Skeletal muscle satellite cell (primary cell): ENCODE results near the gene PRSS2.
A peak's percentile ranks its signal among the peaks of the same experiment; 100 is the strongest.

Experiments
- H3K27me3 ChIP-seq: 2 replicates; pipeline ENCODE4 v1.7.0; 2013; ENCODE audit warnings: low read length; ENCODE audit not compliant: control insufficient read depth, insufficient read depth
- H3K36me3 ChIP-seq: 2 replicates; pipeline ENCODE4 v1.7.0; 2013; ENCODE audit warnings: mild to moderate bottlenecking, control low read depth, low read length; ENCODE audit not compliant: insufficient read depth
- H3K4me1 ChIP-seq: 2 replicates; pipeline ENCODE4 v1.7.0; 2013; ENCODE audit warnings: low read length; ENCODE audit not compliant: control insufficient read depth, insufficient read depth
- H3K4me2 ChIP-seq: 2 replicates; pipeline ENCODE4 v1.7.0; 2013; ENCODE audit warnings: mild to moderate bottlenecking, low read length
- H3K4me3 ChIP-seq: 2 replicates; pipeline ENCODE4 v1.7.0; 2013; ENCODE audit warnings: low read length
- H3K9ac ChIP-seq: 2 replicates; pipeline ENCODE4 v1.7.0; 2013; ENCODE audit warnings: mild to moderate bottlenecking, low read depth, low read length, moderate library complexity
- H3K9me3 ChIP-seq: replicated peaks from 2 replicates; pipeline ENCODE4 v1.7.0; 2013; ENCODE audit warnings: mild to moderate bottlenecking, control low read depth, low read length

PRSS2 gene

GRCh38 chr7:142797391-142798377, 26.9 kb downstream of the PRSS2 start:
- Histone ChIP-seq H3K4me2 (peak overlapping the region; percentile 78), H3K4me1 (peaks cover 18% of the 10 kb centered on the region), H3K4me3 (peak overlapping the region; percentile 69), H3K9ac (peak overlapping the region; percentile 54), H3K27me3 (peaks cover 65% of the 10 kb centered on the region), H3K9me3 (no peaks in the 10 kb centered on the region), H3K36me3 (peaks cover 5% of the 10 kb centered on the region)

- Histone ChIP-seq H3K4me1 (peaks cover 18% of the 10 kb centered on the region), H3K9me3 (no peaks in the 10 kb centered on the region), H3K27me3 (peaks cover 54% of the 10 kb centered on the region), H3K36me3 (peaks cover 5% of the 10 kb centered on the region), H3K4me2 (peak overlapping the region; percentile 78), H3K4me3 (no peak overlapping the region), H3K9ac (no peak overlapping the region)
Observed at GRCh38 chr7:142798451-142799436, 28.0 kb downstream of the PRSS2 start.

DNA sequence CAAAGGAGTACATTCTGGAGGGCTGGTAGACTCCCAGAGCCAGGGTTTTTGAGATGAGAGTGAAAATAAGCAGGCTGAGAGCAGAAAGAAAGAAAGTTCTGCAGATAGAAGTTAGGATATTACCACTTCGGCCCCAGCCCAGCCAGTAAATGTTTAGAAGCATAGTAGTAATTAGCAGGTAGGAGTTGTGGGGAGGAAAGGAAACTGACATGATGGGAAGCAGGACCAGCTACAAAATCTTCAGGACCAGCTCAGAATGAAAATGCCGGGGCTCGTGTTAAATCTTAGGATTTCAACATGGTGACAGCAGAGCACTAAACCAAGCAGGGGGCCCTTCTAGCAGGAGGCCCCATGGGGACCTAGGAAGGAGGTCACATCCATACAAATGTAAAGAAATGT, 28.7 kb downstream of the PRSS2 start:
- Histone ChIP-seq H3K27me3 (peaks cover 47% of the 10 kb centered on the region), H3K9ac (no peak overlapping the region)

DNA sequence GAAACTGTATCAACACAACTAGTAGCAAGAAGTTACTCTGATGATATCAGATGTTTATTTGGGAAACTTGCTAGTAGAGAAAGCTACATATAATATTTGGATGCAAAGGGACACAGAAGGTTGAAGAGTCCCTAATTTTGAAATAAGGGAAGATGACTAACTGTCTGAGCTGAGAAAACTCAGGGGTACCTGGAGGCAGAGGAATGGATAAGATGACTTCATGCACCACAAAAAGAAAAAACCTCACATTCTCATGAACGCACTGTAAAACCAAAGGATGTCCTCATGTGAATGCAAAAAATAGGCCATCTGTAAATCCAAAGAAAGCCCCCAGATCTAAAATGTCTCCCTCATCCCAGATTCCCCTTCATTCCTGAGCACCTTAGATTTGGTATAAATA, 29.3 kb downstream of the PRSS2 start:
- Histone ChIP-seq H3K4me3 (no peak overlapping the region), H3K9ac (no peak overlapping the region), H3K27me3 (peaks cover 41% of the 10 kb centered on the region), H3K4me1 (peaks cover 18% of the 10 kb centered on the region), H3K4me2 (no peak overlapping the region), H3K9me3 (no peaks in the 10 kb centered on the region), H3K36me3 (peaks cover 5% of the 10 kb centered on the region)

More for the DNA sequence above, 28.7 kb downstream of the PRSS2 start:
- H3K9me3 ChIP-seq = no peaks in the 10 kb centered on the region
- H3K4me3 ChIP-seq = no peak overlapping the region
- H3K4me2 ChIP-seq = no peak overlapping the region
- peaks cover 5% of the 10 kb centered on the region for H3K36me3 ChIP-seq
- peaks cover 18% of the 10 kb centered on the region for H3K4me1 ChIP-seq

GRCh38 chr7:142800699-142801260, 30.0 kb downstream of the PRSS2 start:
- H3K36me3 ChIP-seq = peaks cover 5% of the 10 kb centered on the region
- peaks cover 18% of the 10 kb centered on the region for H3K4me1 ChIP-seq
- no peaks in the 10 kb centered on the region for H3K9me3 ChIP-seq
- H3K27me3 ChIP-seq = peaks cover 34% of the 10 kb centered on the region
- H3K4me3 ChIP-seq = no peak overlapping the region
- no peak overlapping the region for H3K4me2 ChIP-seq
- H3K9ac ChIP-seq = no peak overlapping the region

DNA sequence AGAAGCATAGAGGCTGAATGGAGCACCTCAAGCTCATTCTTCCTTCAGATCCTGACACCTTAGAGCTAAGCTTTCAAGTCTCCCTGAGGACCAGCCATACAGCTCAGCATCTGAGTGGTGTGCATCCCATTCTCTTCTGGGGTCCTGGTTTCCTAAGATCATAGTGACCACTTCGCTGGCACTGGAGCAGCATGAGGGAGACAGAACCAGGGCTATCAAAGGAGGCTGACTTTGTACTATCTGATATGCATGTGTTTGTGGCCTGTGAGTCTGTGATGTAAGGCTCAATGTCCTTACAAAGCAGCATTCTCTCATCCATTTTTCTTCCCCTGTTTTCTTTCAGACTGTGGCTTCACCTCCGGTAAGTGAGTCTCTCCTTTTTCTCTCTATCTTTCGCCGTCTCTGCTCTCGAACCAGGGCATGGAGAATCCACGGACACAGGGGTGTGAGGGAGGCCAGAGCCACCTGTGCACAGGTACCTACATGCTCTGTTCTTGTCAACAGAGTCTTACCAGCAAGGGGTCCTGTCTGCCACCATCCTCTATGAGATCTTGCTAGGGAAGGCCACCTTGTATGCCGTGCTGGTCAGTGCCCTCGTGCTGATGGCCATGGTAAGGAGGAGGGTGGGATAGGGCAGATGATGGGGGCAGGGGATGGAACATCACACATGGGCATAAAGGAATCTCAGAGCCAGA, 31.0 kb downstream of the PRSS2 start:
- Histone ChIP-seq H3K27me3 (peaks cover 25% of the 10 kb centered on the region), H3K36me3 (peaks cover 5% of the 10 kb centered on the region), H3K9ac (no peak overlapping the region), H3K4me3 (no peak overlapping the region), H3K4me2 (no peak overlapping the region), H3K4me1 (peaks cover 16% of the 10 kb centered on the region), H3K9me3 (no peaks in the 10 kb centered on the region)

- Histone ChIP-seq H3K27me3 (peaks cover 19% of the 10 kb centered on the region), H3K36me3 (peaks cover 5% of the 10 kb centered on the region), H3K4me2 (no peak overlapping the region), H3K9me3 (no peaks in the 10 kb centered on the region), H3K4me1 (peaks cover 14% of the 10 kb centered on the region), H3K9ac (no peak overlapping the region), H3K4me3 (no peak overlapping the region)
Observed at GRCh38 chr7:142802301-142802700, 31.5 kb downstream of the PRSS2 start.

DNA sequence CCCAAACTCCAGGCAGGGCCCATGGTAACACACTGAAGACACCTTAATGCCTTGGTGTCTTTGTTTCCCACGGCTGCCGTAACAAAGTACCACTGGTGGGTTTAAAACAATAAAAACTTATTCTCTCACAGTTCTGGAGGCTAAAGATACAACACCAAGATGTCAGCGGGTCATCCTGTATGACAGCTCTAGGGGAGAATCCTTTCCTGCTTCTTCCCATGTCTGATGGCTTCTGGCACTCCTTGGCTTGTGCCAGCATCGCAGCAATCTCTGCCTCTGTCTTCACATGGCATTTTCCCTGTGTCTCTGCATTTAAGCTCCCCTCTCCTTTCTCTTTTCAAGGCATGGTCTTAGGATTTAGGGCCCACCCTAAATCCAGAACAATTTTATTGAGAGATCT, 33.1 kb downstream of the PRSS2 start:
- H3K4me2 ChIP-seq = no peak overlapping the region
- H3K4me3 ChIP-seq = no peak overlapping the region
- no peak overlapping the region for H3K9ac ChIP-seq
- peaks cover 3% of the 10 kb centered on the region for H3K27me3 ChIP-seq
- no peaks in the 10 kb centered on the region for H3K9me3 ChIP-seq
- H3K4me1 ChIP-seq = peaks cover 21% of the 10 kb centered on the region
- H3K36me3 ChIP-seq = peaks cover 5% of the 10 kb centered on the region

DNA sequence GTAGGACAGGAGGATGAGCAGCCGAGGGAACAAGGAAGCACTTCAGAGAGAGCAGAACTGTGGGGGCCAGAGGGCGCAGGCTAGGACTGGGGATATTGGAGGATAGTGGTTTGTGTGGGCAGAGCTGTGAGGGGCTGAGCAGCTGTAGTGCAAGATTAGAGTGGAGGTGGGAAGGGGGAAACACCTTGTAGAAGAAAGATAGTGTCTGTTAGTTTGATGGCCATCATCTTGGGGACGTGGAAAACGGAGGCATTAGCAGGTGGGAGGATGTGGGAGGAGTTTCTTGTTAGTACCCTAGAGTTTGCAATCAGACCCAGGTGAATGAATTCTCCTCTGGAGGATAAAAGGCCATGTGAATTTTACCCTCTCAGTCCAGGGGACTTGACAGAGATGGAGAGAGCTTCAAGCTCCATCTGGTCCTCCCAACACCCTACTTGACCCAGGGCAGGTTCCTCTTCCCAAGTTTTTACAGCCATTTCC, 34.0 kb downstream of the PRSS2 start:
- no peak overlapping the region for H3K4me3 ChIP-seq
- no peak overlapping the region for H3K4me2 ChIP-seq
- H3K4me1 ChIP-seq = peaks cover 30% of the 10 kb centered on the region
- no peak overlapping the region for H3K9ac ChIP-seq
- no peaks in the 10 kb centered on the region for H3K27me3 ChIP-seq
- H3K36me3 ChIP-seq = peaks cover 5% of the 10 kb centered on the region
- no peaks in the 10 kb centered on the region for H3K9me3 ChIP-seq

DNA sequence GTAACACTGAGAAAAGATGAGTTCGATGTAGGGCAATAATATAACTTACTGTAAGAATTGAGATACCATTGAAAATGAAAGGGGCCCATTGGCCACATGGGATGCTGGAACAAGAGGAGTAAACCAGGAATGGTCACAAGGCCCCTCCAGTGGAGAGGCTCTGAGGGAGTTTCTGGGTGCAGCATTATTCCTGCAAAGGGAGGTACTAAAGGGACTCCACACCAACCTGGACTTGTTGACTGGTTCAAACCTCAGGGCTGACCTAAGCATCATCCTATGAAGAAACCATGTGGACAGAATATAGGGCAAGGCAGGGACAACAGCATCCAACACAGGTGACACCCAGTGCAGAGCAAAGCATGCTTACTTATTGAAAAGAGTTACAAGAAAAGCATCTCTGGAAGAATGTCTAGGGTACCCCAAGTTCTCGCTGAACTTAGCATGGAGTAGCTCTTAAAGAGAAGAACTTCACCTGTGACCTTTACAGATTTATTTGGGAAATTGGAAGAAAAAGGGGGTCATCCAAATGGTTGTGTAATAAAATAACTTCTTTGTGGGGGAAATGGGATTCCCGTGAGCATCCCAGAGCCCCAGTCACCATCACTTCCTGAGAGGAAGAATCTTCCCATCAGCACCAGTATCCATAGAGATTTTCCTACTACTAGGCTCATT, 34.7 kb downstream of the PRSS2 start:
- H3K9ac ChIP-seq = no peak overlapping the region
- H3K4me3 ChIP-seq = no peak overlapping the region
- peaks cover 5% of the 10 kb centered on the region for H3K36me3 ChIP-seq
- no peak overlapping the region for H3K4me2 ChIP-seq
- peaks cover 32% of the 10 kb centered on the region for H3K4me1 ChIP-seq
- no peaks in the 10 kb centered on the region for H3K9me3 ChIP-seq
- peaks cover 3% of the 10 kb centered on the region for H3K27me3 ChIP-seq
